ENCODE data around the gene AGPAT4.

Gene AGPAT4

GRCh38 chr6:161273752-161274487 is at the start of gene AGPAT4:
TSS of gene AGPAT4 (minus strand) at chr6:161274061. CDS start at chr6:161232213, 41,848 bp downstream.
- no peaks in the 10 kb centered on the region for H3K36me3 ChIP-seq (ENCODE audit: control insufficient read depth, low read length)
- H3K27me3 ChIP-seq (ENCODE audit: control insufficient read depth, low read length), result peaks cover 12% of the 10 kb centered on the region
- no peak for TF ChIP-seq EZH2phosphoT487 (IDR thresholded peaks at IDR 0.05; ENCODE audit: borderline replicate concordance, low read length)
- no peak for TF ChIP-seq CTCF (IDR thresholded peaks at IDR 0.05; ENCODE audit: low read depth, low read length, poor library complexity, severe bottlenecking)
- H3K4me3 ChIP-seq (ENCODE audit: low read length), result peak within 1 kb of the TSS; percentile 69
- peaks cover 9% of the 10 kb centered on the region for H3K4me1 ChIP-seq (ENCODE audit: control insufficient read depth, low read length)
- H3K79me2 ChIP-seq (ENCODE audit: control insufficient read depth, low read length), result no peaks in the 10 kb centered on the region
- H3K27ac ChIP-seq (ENCODE audit: low read depth, low read length), result no peak within 1 kb of the TSS
- H3K9me3 ChIP-seq (ENCODE audit: control insufficient read depth, insufficient read depth, low read length), result no peaks in the 10 kb centered on the region
- H3K9me2 ChIP-seq (replicated peaks; ENCODE audit: control insufficient read depth, low read length), result no peaks in the 10 kb centered on the region
- H3F3A ChIP-seq (ENCODE audit: control insufficient read depth, insufficient read depth), result no peaks in the 10 kb centered on the region
- peak within 1 kb of the TSS; percentile 61 for H3K4me2 ChIP-seq (ENCODE audit: low read length)
- H4K20me1 ChIP-seq (ENCODE audit: control insufficient read depth, insufficient read depth, low read depth, low read length), result no peaks in the 10 kb centered on the region

DNA sequence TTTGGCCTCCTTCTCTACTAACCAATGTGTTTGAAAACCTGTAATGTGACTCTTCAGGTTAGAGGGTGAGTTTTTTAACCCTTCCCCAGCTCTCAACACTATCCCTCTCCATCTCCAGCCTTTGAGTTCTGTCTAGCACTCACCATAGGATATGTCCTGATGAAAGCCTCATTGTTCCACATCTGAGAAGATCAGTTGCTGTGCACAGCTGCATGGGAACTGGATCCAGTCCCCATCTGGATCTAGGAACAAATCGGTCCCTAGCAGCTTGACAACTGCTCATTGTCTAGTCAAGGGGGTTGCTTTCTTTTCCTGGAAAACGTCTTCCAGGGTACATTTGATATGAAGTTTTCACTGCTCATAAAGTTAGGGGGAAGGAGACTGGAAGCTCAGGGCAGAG is 45.4 kb upstream of the AGPAT4 start:
- Histone ChIP-seq H3F3A (ENCODE audit: control insufficient read depth, insufficient read depth) (no peaks in the 10 kb centered on the region), H3K4me1 (ENCODE audit: control insufficient read depth, low read length) (no peaks in the 10 kb centered on the region), H3K27ac (ENCODE audit: low read depth, low read length) (no peak overlapping the region), H4K20me1 (ENCODE audit: control insufficient read depth, insufficient read depth, low read depth, low read length) (no peaks in the 10 kb centered on the region), H3K27me3 (ENCODE audit: control insufficient read depth, low read length) (no peaks in the 10 kb centered on the region), H3K9me3 (ENCODE audit: control insufficient read depth, insufficient read depth, low read length) (no peaks in the 10 kb centered on the region), H3K36me3 (ENCODE audit: control insufficient read depth, low read length) (no peaks in the 10 kb centered on the region), H3K4me2 (ENCODE audit: low read length) (no peak overlapping the region), H3K4me3 (ENCODE audit: low read length) (no peak overlapping the region), H3K9me2 (replicated peaks; ENCODE audit: control insufficient read depth, low read length) (no peaks in the 10 kb centered on the region), H3K79me2 (ENCODE audit: control insufficient read depth, low read length) (no peaks in the 10 kb centered on the region)
- no peak for TF ChIP-seq CTCF (IDR thresholded peaks at IDR 0.05; ENCODE audit: low read depth, low read length, poor library complexity, severe bottlenecking)
- TF ChIP-seq EZH2phosphoT487 (IDR thresholded peaks at IDR 0.05; ENCODE audit: borderline replicate concordance, low read length), result no peak

- Histone ChIP-seq H3K36me3 (ENCODE audit: control insufficient read depth, low read length) (no peaks in the 10 kb centered on the region), H3K9me2 (replicated peaks; ENCODE audit: control insufficient read depth, low read length) (no peaks in the 10 kb centered on the region), H3K27me3 (ENCODE audit: control insufficient read depth, low read length) (no peaks in the 10 kb centered on the region), H3K4me3 (ENCODE audit: low read length) (no peak overlapping the region), H3K79me2 (ENCODE audit: control insufficient read depth, low read length) (no peaks in the 10 kb centered on the region), H3F3A (ENCODE audit: control insufficient read depth, insufficient read depth) (no peaks in the 10 kb centered on the region), H4K20me1 (ENCODE audit: control insufficient read depth, insufficient read depth, low read depth, low read length) (no peaks in the 10 kb centered on the region), H3K4me1 (ENCODE audit: control insufficient read depth, low read length) (no peaks in the 10 kb centered on the region), H3K4me2 (ENCODE audit: low read length) (no peak overlapping the region), H3K9me3 (ENCODE audit: control insufficient read depth, insufficient read depth, low read length) (no peaks in the 10 kb centered on the region), H3K27ac (ENCODE audit: low read depth, low read length) (no peak overlapping the region)
- no peak for TF ChIP-seq CTCF (IDR thresholded peaks at IDR 0.05; ENCODE audit: low read depth, low read length, poor library complexity, severe bottlenecking)
- no peak for TF ChIP-seq EZH2phosphoT487 (IDR thresholded peaks at IDR 0.05; ENCODE audit: borderline replicate concordance, low read length)
Measured at GRCh38 chr6:161318456-161318855, 44.6 kb upstream of the AGPAT4 start.

Measured in DOHH2 (cell line).